ENCODE results near the gene ULK1. TPM values are rescaled to one million over a fixed set of nuclear protein-coding genes. Genes with fewer than 3 reads are reported as not detected.

The ULK1 gene
- total RNA-seq, 2 donors from 2014 or later, result 21.8 to 24.3 TPM

DNA sequence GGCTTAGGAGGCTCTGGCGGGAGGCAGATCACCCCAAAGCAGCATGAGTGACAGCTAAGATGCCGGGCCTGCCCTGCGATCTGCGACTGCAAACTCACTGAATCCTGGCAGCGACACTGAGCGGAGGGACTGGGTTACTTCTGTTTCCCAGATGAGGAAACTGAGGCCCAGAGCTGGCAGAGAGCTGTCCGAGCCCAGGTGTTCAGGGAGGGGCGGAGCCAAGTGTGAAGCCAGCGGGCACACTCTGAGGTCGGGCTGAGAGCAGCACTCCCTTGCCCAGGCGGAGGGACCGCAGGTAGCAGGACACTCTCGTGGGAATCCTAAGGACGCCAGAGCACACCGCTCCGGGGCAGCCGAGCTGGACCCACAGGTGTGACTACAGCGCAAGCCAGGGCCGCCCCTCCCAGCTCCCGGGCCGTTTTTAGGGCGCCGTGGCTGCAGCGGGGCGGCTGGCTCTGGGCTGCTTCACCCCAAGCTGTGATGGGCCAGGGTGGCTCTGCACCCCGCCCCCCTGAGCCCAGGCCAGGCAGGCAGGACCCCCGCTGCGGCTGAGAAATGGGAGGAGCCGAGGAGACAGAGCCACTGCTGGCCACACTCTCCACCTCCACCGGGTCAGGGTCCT, 38.8 kb upstream of the ULK1 start:
- H3K36me3 Mint-ChIP-seq, result no peaks in the 10 kb centered on the region
- H3K27me3 Mint-ChIP-seq, result peaks cover 6 to 10% of the 10 kb centered on the region in 2 donors
- no peak for ATAC-seq
- no peak overlapping the region for H3K4me3 Mint-ChIP-seq
- DNase-seq (ENCODE audit: low spot score), result no peak
- H3K27ac Mint-ChIP-seq, result no peak overlapping the region
- peaks cover 4 to 6% of the 10 kb centered on the region in 2 donors for H3K4me1 Mint-ChIP-seq (ENCODE audit: low read depth in 2 of 2)
- no peaks in the 10 kb centered on the region for H3K9me3 Mint-ChIP-seq

DNA sequence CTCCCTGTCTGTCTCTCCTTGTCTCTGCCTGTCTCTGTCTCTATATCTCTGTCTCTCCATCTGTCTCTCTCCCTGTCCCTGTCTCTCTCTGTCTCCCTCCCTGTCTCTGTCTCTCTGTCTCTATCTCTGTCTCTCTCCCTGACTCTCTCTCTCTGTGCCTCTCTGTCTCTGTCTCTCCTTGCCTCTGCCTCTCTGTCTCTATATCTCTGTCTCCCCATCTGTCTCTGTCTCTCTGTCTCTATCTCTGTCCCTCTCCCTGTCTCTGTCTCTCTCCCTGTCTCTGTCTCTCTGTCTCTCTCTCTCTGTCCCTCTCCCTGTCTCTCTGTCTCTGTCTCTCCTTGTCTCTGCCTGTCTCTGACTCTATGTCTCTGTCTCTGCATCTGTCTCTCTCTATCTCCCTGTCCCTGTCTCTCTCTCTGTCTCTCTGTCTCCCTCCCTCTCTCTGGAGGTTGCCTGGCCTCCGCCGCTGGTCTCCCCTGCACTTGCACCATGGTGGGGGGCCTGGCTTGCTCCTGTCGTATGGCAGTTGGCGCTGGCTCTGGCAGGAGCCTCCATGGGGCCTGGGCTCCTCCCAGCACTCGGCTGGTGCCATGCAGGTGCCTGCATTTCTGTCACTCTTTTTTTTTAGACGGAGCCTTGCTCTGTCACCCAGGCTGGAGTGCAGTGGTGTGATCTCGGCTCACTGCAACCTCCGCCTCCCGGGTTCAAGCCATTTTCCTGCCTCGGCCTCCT, 37.9 kb upstream of the ULK1 start:
- Mint-ChIP-seq H3K27ac (no peak overlapping the region), H3K4me1 (ENCODE audit: low read depth in 2 of 2) (peaks cover 6 to 9% of the 10 kb centered on the region in 2 donors), H3K4me3 (no peak overlapping the region), H3K27me3 (peaks cover 6 to 10% of the 10 kb centered on the region in 2 donors), H3K9me3 (no peaks in the 10 kb centered on the region), H3K36me3 (no peaks in the 10 kb centered on the region)
- ATAC-seq (no peak), DNase-seq (ENCODE audit: low spot score) (no peak)

DNA sequence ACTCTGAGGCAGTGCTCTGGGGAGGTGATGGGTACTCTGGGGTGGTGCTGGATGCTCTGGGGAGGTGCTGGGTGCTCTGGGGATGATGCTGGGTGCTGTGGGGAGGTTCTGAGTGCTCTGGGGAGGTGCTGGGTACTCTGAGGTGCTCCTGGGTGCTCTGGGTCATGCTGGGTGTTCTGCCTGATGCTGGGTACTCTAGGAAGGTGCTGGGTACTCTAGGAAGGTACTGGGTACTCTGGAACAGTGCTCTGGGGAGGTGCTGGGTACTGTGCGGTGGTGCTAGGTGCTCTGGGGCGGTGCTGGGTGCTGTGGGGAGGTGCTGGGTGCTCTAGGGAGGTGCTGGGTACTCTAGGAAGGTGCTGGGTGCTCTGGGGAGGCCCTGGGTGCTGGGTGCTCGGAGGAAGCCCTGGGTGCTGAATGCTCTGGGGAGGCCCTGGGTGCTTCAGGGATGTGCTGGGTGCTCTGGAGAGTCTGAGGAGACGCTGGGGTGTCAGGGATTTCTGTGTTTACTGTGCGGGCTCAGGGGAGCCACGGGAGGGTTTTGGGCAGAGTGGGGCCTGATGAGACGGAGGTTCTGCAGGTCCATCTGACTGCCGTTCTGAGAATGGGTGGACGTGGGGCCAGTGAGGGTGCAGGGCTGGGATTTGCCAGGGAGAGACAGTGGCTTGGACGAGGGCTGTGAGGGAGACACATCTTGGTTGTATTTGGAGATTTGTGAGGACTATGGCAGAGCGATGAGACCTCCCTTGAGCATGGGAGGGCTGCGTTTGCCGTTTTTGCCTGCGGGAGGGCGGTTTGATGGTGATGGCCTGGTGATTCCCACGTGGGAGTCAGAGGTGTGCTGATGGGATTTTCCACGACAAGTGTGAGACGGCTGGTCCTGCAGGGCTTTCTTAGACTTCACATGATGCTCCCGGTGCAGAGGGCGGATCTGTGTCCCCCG, 36.2 kb upstream of the ULK1 start:
- Mint-ChIP-seq H3K9me3 (no peaks in the 10 kb centered on the region), H3K27ac (peak overlapping the region in 1 of 2 donors; percentile 17), H3K36me3 (no peaks in the 10 kb centered on the region), H3K27me3 (peaks cover 6 to 10% of the 10 kb centered on the region in 2 donors), H3K4me3 (no peak overlapping the region), H3K4me1 (ENCODE audit: low read depth in 2 of 2) (peaks cover 6 to 9% of the 10 kb centered on the region in 2 donors)
- ATAC-seq (peak in 1 of 2 donors; percentile 8), DNase-seq (ENCODE audit: low spot score) (no peak)

DNA sequence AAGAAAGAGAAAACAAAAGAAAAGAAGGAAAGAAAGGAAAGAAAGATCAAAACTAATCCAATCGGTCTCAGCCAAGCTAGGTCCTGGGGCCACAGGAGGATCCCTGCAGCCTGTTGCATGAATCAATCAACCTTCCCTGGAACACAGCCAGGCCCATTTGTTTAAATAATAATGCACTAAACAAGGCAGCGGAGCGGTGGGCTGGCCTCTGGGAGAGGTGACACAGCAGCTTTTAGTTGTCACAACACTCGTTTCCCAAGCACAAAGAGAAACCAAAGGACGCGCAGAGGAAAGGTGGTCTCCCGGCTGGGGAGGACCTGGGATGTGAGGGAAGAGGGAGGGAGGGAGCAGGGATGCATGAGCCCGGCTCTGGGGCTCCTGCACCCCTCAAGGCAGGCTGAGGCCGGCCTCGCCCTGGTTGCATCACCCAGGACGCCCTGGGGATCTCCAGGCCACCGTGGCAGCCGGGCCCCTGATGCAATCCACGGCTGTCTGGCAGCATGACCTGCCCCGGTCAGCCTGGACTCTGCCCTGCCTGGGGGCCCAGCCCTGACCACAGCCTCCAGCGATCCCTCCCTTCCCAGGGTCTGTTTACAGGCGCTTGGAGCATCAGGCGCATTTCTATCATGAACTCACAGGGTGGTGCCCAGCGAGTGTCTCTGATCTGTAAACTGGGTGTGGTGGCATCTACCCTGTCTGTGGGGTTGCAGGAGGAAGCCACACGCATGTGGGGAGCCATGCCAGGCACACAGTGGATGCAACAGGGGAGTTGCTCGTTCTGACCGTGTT, 33.8 kb upstream of the ULK1 start:
- Mint-ChIP-seq H3K27ac (peak overlapping the region; percentile 63 to 80), H3K4me1 (ENCODE audit: low read depth in 2 of 2) (peaks cover 6 to 9% of the 10 kb centered on the region in 2 donors), H3K9me3 (no peaks in the 10 kb centered on the region), H3K4me3 (peak overlapping the region; percentile 53), H3K36me3 (no peaks in the 10 kb centered on the region), H3K27me3 (peaks cover 6 to 10% of the 10 kb centered on the region in 2 donors)
- DNase-seq (ENCODE audit: low spot score) (no peak), ATAC-seq (peak; percentile 50 to 70)

DNA sequence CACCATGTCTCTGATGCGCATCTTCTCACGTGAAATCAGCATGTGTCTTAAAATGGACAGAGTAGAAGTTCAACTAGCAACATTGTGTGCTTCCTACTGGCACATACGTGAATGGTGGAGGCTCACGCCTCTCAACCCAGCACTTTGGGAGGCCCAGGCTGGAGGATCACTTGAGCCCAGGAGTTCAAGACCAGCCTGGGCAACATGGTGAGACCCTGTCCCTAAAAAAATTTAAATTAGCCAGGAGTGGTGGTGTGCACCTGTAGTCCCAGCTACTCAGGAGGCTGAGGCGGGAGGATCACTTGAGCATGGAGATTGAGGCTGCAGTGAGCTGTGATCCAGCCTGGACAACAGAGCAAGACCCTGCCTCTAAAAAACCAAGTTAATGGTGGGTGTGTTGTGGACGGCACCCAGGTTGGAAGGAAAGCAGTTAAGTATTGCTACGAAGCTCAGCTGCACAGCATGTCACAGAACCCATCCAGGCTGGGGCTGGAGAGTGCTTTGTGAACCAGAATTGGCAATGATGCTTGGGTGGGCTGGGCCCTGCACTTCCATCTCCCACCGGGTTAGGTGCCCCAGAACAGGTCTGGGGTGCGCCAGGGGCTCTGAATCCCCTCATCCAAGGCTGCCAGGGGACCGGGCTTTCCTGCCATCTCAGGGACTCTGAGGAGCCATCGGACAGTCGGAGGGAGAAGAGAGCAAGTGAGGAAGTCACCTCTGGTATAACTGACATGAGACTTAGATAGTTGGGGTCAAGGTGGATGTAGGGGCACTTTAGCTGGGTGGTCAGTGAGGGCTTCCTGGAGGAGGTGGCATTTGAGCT, 33.0 kb upstream of the ULK1 start:
- peak overlapping the region; percentile 53 for H3K4me3 Mint-ChIP-seq

DNA sequence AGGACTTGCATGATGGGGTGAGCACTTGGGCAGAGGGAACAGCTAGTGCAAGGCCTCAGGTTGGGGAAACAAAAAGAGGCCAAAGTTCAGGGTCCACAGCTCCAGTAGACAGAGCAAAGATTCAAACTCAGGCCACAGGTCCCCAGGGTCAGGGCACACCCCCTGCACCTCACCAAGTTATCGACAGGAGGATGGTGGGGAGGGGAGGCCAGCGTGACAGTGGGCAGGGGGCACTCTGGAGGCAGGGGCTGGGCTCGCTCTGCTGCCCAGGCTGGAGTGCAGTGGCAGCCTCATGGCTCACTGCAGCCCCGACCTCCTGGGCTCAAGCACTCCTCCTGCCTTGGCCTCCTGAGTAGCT, 32.4 kb upstream of the ULK1 start:
- H3K36me3 Mint-ChIP-seq, result no peaks in the 10 kb centered on the region
- no peaks in the 10 kb centered on the region for H3K27me3 Mint-ChIP-seq
- peaks cover 6 to 9% of the 10 kb centered on the region in 2 donors for H3K4me1 Mint-ChIP-seq (ENCODE audit: low read depth in 2 of 2)
- DNase-seq (ENCODE audit: low spot score) (no peak), ATAC-seq (no peak)
- H3K4me3 Mint-ChIP-seq, result no peak overlapping the region
- no peaks in the 10 kb centered on the region for H3K9me3 Mint-ChIP-seq
- H3K27ac Mint-ChIP-seq, result no peak overlapping the region

More for the DNA sequence above, 33.0 kb upstream of the ULK1 start:
- H3K9me3 Mint-ChIP-seq, result no peaks in the 10 kb centered on the region
- no peak for DNase-seq (ENCODE audit: low spot score)
- peak overlapping the region; percentile 14 to 63 for H3K27ac Mint-ChIP-seq
- no peak for ATAC-seq
- H3K4me1 Mint-ChIP-seq (ENCODE audit: low read depth in 2 of 2), result peaks cover 6 to 9% of the 10 kb centered on the region in 2 donors
- H3K36me3 Mint-ChIP-seq, result no peaks in the 10 kb centered on the region
- H3K27me3 Mint-ChIP-seq, result peaks cover under 1 to 3% of the 10 kb centered on the region in 2 donors

DNA sequence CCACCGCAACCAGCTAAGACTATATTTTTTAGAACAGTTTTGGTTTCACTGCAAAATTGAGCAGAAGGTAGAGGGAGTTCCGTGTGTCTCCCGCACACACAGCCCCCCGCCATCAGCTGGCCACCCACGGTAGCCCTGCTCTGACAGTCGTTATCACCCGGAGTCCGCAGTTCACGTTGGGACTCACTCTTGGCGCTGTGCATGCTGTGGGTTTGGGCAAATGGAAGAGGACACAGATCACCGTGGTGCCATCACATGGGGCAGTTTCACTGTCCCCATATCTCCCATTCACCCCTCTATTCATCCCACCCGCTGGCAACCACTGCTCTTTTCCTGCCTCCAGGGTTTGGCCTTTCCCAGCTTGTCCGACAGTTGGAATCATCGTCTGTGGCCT, 31.8 kb upstream of the ULK1 start:
- H3K9me3 Mint-ChIP-seq, result no peaks in the 10 kb centered on the region
- H3K27ac Mint-ChIP-seq, result no peak overlapping the region
- ATAC-seq (no peak), DNase-seq (ENCODE audit: low spot score) (no peak)
- no peak overlapping the region for H3K4me3 Mint-ChIP-seq
- peaks cover 6 to 9% of the 10 kb centered on the region in 2 donors for H3K4me1 Mint-ChIP-seq (ENCODE audit: low read depth in 2 of 2)
- H3K36me3 Mint-ChIP-seq, result no peaks in the 10 kb centered on the region
- H3K27me3 Mint-ChIP-seq, result no peaks in the 10 kb centered on the region

DNA sequence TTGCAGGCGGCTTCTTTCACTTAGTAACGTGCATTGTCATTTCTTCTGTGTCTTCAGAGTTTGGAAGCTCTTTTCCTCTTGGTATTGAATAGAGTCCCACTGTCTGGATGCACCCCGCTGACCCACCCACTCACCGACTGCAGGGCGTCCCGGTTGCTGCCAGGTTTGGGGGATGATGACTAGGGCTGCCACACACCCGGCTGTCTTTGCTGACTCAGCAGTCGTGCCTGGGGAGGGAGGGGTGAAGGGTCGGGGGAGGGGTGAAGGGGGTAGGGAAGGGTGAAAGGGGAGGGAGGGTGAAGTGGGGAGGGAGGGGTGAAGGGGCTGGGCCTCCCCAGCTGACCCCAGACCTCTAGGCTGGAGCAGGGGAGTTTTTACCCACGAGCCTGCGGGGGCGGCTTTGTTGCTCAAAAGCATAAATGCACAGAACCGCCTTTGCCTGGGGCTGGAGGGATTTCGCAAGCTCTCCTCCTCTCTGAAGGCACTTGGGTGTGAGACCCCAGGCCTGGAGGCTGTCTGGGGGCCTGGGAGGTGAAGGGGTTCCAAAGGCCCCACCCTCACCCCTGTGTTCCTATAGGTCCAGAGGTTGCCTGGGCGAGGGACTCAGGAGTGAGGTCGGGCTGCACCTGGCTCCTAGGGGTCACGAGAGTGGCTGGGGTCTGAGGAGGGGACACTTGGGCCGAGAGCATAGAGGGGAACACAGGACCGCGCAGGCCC, 31.3 kb upstream of the ULK1 start:
- Mint-ChIP-seq H3K4me3 (no peak overlapping the region), H3K9me3 (no peaks in the 10 kb centered on the region), H3K27me3 (no peaks in the 10 kb centered on the region), H3K27ac (no peak overlapping the region), H3K36me3 (no peaks in the 10 kb centered on the region), H3K4me1 (ENCODE audit: low read depth in 2 of 2) (peaks cover 6 to 9% of the 10 kb centered on the region in 2 donors)
- ATAC-seq, result no peak
- DNase-seq (ENCODE audit: low spot score), result no peak

DNA sequence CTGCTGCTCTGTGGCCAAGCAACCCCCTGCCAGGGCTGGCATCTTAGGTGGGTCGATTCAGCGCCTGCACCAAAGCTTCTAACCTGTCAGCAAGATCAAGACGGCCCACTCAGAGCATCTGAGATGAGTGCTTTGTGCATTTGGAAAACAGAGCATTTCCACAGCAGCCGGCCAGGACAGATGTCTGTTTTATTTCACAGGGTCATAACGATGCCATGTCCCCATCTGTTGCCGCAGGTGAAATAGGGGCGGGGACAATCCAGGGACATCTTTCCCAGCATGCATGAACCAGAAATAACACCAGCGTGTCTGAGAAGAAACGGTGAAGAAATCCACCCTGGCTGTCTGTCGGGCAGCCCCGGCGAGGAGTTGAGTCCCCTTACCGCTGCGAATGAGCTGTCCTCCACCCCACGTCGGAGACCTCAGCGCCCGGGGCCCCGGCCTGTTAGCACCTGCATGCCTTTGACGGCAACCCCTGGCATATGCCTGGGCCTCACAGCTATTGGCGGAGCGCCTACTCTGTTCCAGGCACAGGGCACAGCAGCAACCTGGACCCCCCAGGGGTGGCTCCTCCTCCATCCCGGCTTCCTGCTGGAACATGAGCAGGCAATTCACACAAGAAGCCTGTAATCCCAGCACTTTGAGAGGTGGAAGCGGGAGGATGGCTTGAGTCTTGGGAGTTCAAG, 30.6 kb upstream of the ULK1 start:
- Mint-ChIP-seq H3K27me3 (no peaks in the 10 kb centered on the region), H3K36me3 (no peaks in the 10 kb centered on the region)

DNA sequence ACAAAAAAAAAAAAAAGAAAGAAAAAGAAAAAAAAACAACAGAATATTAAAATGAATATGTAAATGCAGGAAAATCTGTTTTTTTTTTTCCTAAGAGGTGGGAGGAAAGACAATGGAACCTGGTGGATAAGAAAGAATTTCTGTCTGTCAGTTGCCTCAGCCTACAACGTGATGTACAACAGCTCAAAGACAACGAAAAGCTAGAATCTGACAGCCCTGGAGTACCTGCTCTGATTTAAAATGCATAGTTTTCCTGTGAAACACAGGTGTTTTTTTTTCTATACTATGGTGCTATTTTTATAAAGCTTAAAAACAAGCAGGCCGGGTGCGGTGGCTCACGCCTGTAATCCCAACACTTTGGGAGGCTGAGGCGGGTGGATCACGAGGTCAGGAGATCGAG, 30.0 kb upstream of the ULK1 start:
- H3K27me3 Mint-ChIP-seq, result no peaks in the 10 kb centered on the region
- H3K4me3 Mint-ChIP-seq, result no peak overlapping the region
- ATAC-seq, result no peak
- peaks cover 6 to 9% of the 10 kb centered on the region in 2 donors for H3K4me1 Mint-ChIP-seq (ENCODE audit: low read depth in 2 of 2)
- H3K36me3 Mint-ChIP-seq, result no peaks in the 10 kb centered on the region
- H3K27ac Mint-ChIP-seq, result no peak overlapping the region
- DNase-seq (ENCODE audit: low spot score), result no peak
- no peaks in the 10 kb centered on the region for H3K9me3 Mint-ChIP-seq

More for the DNA sequence above, 30.6 kb upstream of the ULK1 start:
- H3K4me1 Mint-ChIP-seq (ENCODE audit: low read depth in 2 of 2), result peaks cover 6 to 9% of the 10 kb centered on the region in 2 donors
- H3K4me3 Mint-ChIP-seq, result no peak overlapping the region
- no peak overlapping the region for H3K27ac Mint-ChIP-seq
- no peak for DNase-seq (ENCODE audit: low spot score)
- no peaks in the 10 kb centered on the region for H3K9me3 Mint-ChIP-seq
- no peak for ATAC-seq

DNA sequence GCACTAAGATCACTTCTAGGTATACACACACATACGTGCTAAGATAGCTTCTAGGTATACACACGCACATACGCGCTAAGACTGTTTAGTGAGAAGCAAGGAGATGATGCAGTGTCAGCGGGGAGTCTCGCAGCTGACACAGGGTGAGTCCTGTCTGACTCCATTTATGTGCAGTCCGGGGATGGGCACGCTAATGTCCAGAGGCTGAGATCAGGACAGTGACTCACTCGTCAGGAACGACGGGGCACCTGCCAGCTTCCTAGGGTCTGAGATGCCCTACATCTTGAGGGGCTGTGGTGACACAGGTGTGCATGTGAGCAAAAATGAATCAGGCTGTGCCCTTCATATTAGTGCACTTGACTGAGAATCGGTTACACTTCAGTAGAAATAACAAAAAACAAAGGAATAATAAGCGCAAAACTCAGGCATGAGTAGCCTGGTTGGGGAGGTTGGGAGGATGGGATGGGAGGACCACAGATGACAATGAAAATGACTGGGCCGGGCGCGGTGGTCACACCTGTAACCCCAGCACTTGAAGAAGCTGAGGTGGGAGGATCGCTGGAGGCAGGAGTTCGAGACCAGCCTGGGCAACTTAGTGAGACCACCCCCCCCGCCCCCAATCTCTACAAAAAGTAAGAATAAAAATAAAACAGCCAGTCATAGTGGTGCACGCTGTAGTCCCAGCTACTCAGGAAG, 29.1 kb upstream of the ULK1 start:
- Mint-ChIP-seq H3K9me3 (no peaks in the 10 kb centered on the region), H3K27me3 (no peaks in the 10 kb centered on the region), H3K27ac (no peak overlapping the region), H3K4me1 (ENCODE audit: low read depth in 2 of 2) (peaks cover 2 to 7% of the 10 kb centered on the region in 2 donors), H3K36me3 (no peaks in the 10 kb centered on the region), H3K4me3 (no peak overlapping the region)
- no peak for DNase-seq (ENCODE audit: low spot score)
- no peak for ATAC-seq
